ENCODE results near the gene TBC1D21.

- TF ChIP-seq POLR2A (IDR thresholded peaks at IDR 0.05): no peak
- TF ChIP-seq, protein P1, sequence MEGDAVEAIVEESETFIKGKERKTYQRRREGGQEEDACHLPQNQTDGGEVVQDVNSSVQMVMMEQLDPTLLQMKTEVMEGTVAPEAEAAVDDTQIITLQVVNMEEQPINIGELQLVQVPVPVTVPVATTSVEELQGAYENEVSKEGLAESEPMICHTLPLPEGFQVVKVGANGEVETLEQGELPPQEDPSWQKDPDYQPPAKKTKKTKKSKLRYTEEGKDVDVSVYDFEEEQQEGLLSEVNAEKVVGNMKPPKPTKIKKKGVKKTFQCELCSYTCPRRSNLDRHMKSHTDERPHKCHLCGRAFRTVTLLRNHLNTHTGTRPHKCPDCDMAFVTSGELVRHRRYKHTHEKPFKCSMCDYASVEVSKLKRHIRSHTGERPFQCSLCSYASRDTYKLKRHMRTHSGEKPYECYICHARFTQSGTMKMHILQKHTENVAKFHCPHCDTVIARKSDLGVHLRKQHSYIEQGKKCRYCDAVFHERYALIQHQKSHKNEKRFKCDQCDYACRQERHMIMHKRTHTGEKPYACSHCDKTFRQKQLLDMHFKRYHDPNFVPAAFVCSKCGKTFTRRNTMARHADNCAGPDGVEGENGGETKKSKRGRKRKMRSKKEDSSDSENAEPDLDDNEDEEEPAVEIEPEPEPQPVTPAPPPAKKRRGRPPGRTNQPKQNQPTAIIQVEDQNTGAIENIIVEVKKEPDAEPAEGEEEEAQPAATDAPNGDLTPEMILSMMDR (IDR thresholded peaks at IDR 0.05): no peak
Observed at GRCh38 chr15:73928971-73929627, 55.7 kb downstream of the TBC1D21 start.
